Measurements from ENCODE around the gene CFAP97D2.
A peak's percentile ranks its signal among the peaks of the same experiment; 100 is the strongest.
"Not testable (repeated sequence)": the region's sequence is repeated elsewhere in the genome, so short reads cannot be mapped to it uniquely, and the experiment has no call there.

The CFAP97D2 gene

GRCh38 chr13:114235697-114236096, 56.6 kb downstream of the CFAP97D2 start:
- no peak for DNase-seq (ENCODE audit: low spot score)

GRCh38 chr13:114236227-114236626, 57.2 kb downstream of the CFAP97D2 start:
- DNase-seq (ENCODE audit: low spot score), result no peak

GRCh38 chr13:114237415-114238112, 58.5 kb downstream of the CFAP97D2 start:
- no peak for DNase-seq (ENCODE audit: low spot score)

- no peak for DNase-seq (ENCODE audit: low spot score)
Measured at GRCh38 chr13:114241918-114242317, 62.9 kb downstream of the CFAP97D2 start.

GRCh38 chr13:114243971-114244370, 64.9 kb downstream of the CFAP97D2 start:
- no peak for DNase-seq (ENCODE audit: low spot score)

- no peak for DNase-seq (ENCODE audit: low spot score)
Measured at GRCh38 chr13:114244637-114245036, 65.6 kb downstream of the CFAP97D2 start.

- no peak for DNase-seq (ENCODE audit: low spot score)
Measured at GRCh38 chr13:114248011-114248410, 69.0 kb downstream of the CFAP97D2 start.

- no peak for DNase-seq (ENCODE audit: low spot score)
Measured at GRCh38 chr13:114249077-114249476, 70.0 kb downstream of the CFAP97D2 start.

GRCh38 chr13:114251639-114252440, 72.8 kb downstream of the CFAP97D2 start:
- DNase-seq (ENCODE audit: low spot score), result not testable (repeated sequence)

GRCh38 chr13:114256547-114256946, 77.5 kb downstream of the CFAP97D2 start:
- DNase-seq (ENCODE audit: low spot score), result no peak

- no peak for DNase-seq (ENCODE audit: low spot score)
Measured at GRCh38 chr13:114257014-114257413, 78.0 kb downstream of the CFAP97D2 start.

GRCh38 chr13:114258589-114258988, 79.5 kb downstream of the CFAP97D2 start:
- DNase-seq (ENCODE audit: low spot score), result no peak

GRCh38 chr13:114259374-114259773, 80.3 kb downstream of the CFAP97D2 start:
- no peak for DNase-seq (ENCODE audit: low spot score)

- no peak for DNase-seq (ENCODE audit: low spot score)
Measured at GRCh38 chr13:114259974-114260373, 80.9 kb downstream of the CFAP97D2 start.

- no peak for DNase-seq (ENCODE audit: low spot score)
Measured at GRCh38 chr13:114260814-114261213, 81.8 kb downstream of the CFAP97D2 start.

GRCh38 chr13:114261328-114261965, 82.4 kb downstream of the CFAP97D2 start:
- no peak for DNase-seq (ENCODE audit: low spot score)

- DNase-seq (ENCODE audit: low spot score), result peak; percentile 15
Measured at GRCh38 chr13:114263578-114263977, 84.5 kb downstream of the CFAP97D2 start.

GRCh38 chr13:114264313-114264712, 85.3 kb downstream of the CFAP97D2 start:
- not testable (repeated sequence) for DNase-seq (ENCODE audit: low spot score)

- no peak for DNase-seq (ENCODE audit: low spot score)
Measured at GRCh38 chr13:114264886-114265611, 86.0 kb downstream of the CFAP97D2 start.

- DNase-seq (ENCODE audit: low spot score), result no peak
Measured at GRCh38 chr13:114266241-114266640, 87.2 kb downstream of the CFAP97D2 start.

- DNase-seq (ENCODE audit: low spot score), result peak; percentile 24
Measured at GRCh38 chr13:114268344-114269280, 89.6 kb downstream of the CFAP97D2 start.
